GM12892 (cell line): ENCODE data around the gene LRRC4B.

Experiments used
- POLR2AphosphoS5 ChIP-seq: IDR thresholded peaks from 2 replicates; pipeline ENCODE4 v1.6.1; 2011; ENCODE audit warnings: low read depth, low read length, control low read depth
- TAF1 ChIP-seq: IDR thresholded peaks from 2 replicates; pipeline ENCODE4 v1.6.1; 2011; ENCODE audit warnings: low read depth, mild to moderate bottlenecking, control low read depth, low read length, borderline replicate concordance

- TF ChIP-seq POLR2AphosphoS5 (no peak), TAF1 (no peak)
These were observed 10.2 kb downstream of the LRRC4B start for GRCh38 chr19:50558039-50558438.
